Natural killer cell (primary cell): ENCODE measurements around the gene ACTN3. TPM values are rescaled to one million over a fixed set of nuclear protein-coding genes. Genes with fewer than 3 reads are reported as not detected.

Experiments used
- ATAC-seq, 3 donors: fragments of 150-1000 bp in 2 of 3; fragments of 200-7000 bp in 1 of 3; cut with Tn5 transposase; 1 replicate in 1 of 3; 2 replicates in 2 of 3; pipeline ENCODE4 v1.10.0; 2021; ENCODE audit warnings: mild to moderate bottlenecking in 2 of 3, moderate library complexity in 2 of 3
- DNase-seq, 2 donors: peaks; one replicate each; pipeline versions ENCODE4 v3.0.0 to v3.0.0-alpha.2; 2013 to 2021; ENCODE audit warnings: mixed read lengths in 1 of 2
- H3K27ac ChIP-seq: one replicate; pipeline ENCODE4 v1.5.1; 2013; ENCODE audit warnings: mild to moderate bottlenecking, low read length
- H3K27me3 ChIP-seq: one replicate; pipeline ENCODE4 v1.6.1; 2013; ENCODE audit warnings: low read length; ENCODE audit not compliant: control insufficient read depth, insufficient read depth
- H3K36me3 ChIP-seq: one replicate; pipeline ENCODE4 v1.6.1; 2013; ENCODE audit warnings: low read length; ENCODE audit not compliant: control insufficient read depth, insufficient read depth
- H3K4me1 ChIP-seq: one replicate; pipeline ENCODE4 v1.6.1; 2013; ENCODE audit warnings: low read length; ENCODE audit not compliant: control insufficient read depth, insufficient read depth
- H3K4me3 ChIP-seq: one replicate; pipeline ENCODE4 v1.5.1; 2013; ENCODE audit warnings: low read length
- H3K9me3 ChIP-seq: one replicate; pipeline ENCODE4 v1.6.1; 2013; ENCODE audit warnings: low read length; ENCODE audit not compliant: control insufficient read depth, insufficient read depth
- H3K27ac Mint-ChIP-seq, 2 donors: one replicate each; pipeline ENCODE4 v1.8.0; 2022; ENCODE audit warnings: mild to moderate bottlenecking in 2 of 2, mixed read lengths in 2 of 2, moderate library complexity in 1 of 2
- H3K27me3 Mint-ChIP-seq, 2 donors: one replicate each; pipeline ENCODE4 v1.8.0; 2022; ENCODE audit warnings: low read depth in 2 of 2, mixed read lengths in 2 of 2
- H3K36me3 Mint-ChIP-seq: one replicate; pipeline ENCODE4 v1.8.0; 2022; ENCODE audit warnings: mixed read lengths
- H3K4me1 Mint-ChIP-seq, 2 donors: one replicate each; pipeline ENCODE4 v1.8.0; 2022; ENCODE audit warnings: mixed read lengths in 2 of 2
- H3K4me3 Mint-ChIP-seq: one replicate; pipeline ENCODE4 v1.8.0; 2022; ENCODE audit warnings: mild to moderate bottlenecking, moderate library complexity, mixed read lengths
- H3K9me3 Mint-ChIP-seq, 2 donors: one replicate each; pipeline ENCODE4 v1.8.0; 2022; ENCODE audit warnings: mixed read lengths in 2 of 2
- WGBS: methylation state at CpG from one replicate; pipeline ENCODE4 v1.1.7; 2013; ENCODE audit warnings: missing lambda C conversion rate; ENCODE audit not compliant: insufficient coverage; 5-methylcytosine and 5-hydroxymethylcytosine counted together
- intact Hi-C: fragments of 100-400 bp; cut with micrococcal nuclease; formaldehyde crosslinking; loops from one replicate; pipeline ENCODE4 v1.14.2; 2022
- total RNA-seq, 4 donors: library from RNA; stranded (reverse); fragments of 120-200 nt in 1 of 4; gene quantifications; one replicate each; pipeline versions ENCODE4 v1.2.3 to v1.2.4, GENCODE V29; 2013 to 2022
- TF ChIP-seq, protein P1 (sequence below): fragments of 200-600 bp; IDR thresholded peaks from one replicate; pipeline ENCODE4 v1.8.0; 2022; ENCODE audit warnings: antibody characterized with exemption

ACTN3 gene
- total RNA-seq, 3 donors from 2014 or later (not counting 1 experiment from before 2014, with no cell fraction given): 0.33 to 1.00 (median 0.50) TPM

DNA sequence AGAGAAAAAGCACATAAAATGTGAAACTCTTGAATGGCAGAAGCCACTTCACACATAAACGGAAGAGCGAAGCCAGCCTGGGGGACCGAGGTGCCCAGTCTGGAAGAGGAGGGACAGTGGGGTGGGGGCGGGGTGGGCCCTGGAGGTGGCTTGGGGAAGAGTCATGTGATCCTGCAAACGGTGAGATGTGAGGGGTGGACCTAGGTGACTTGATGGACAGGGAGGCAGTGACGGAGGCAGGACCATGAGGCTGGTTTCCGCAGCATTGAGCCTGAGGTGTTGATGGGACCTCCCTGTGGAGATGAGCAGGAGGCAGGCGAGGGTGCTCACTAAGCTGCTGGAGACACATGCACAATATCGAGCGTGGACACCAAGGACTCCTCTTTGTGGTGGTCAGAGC lies 17.6 kb upstream of the ACTN3 start:
- DNase-seq (no peak), ATAC-seq (no peak)
- Mint-ChIP-seq H3K36me3 (no peaks in the 10 kb centered on the region), H3K9me3 (no peaks in the 10 kb centered on the region), H3K4me1 (peaks cover 0 to 14% of the 10 kb centered on the region in 2 donors), H3K4me3 (no peak overlapping the region), H3K27ac (no peak overlapping the region), H3K27me3 (no peaks in the 10 kb centered on the region)
- H3K4me3 ChIP-seq: no peak overlapping the region
- TF ChIP-seq, protein P1, sequence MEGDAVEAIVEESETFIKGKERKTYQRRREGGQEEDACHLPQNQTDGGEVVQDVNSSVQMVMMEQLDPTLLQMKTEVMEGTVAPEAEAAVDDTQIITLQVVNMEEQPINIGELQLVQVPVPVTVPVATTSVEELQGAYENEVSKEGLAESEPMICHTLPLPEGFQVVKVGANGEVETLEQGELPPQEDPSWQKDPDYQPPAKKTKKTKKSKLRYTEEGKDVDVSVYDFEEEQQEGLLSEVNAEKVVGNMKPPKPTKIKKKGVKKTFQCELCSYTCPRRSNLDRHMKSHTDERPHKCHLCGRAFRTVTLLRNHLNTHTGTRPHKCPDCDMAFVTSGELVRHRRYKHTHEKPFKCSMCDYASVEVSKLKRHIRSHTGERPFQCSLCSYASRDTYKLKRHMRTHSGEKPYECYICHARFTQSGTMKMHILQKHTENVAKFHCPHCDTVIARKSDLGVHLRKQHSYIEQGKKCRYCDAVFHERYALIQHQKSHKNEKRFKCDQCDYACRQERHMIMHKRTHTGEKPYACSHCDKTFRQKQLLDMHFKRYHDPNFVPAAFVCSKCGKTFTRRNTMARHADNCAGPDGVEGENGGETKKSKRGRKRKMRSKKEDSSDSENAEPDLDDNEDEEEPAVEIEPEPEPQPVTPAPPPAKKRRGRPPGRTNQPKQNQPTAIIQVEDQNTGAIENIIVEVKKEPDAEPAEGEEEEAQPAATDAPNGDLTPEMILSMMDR: no peak
- H3K36me3 ChIP-seq: peaks cover 15% of the 10 kb centered on the region
- no peaks in the 10 kb centered on the region for H3K4me1 ChIP-seq
- intact Hi-C loops: no loop called here
- 91% methylated on average over 10 of the region's 10 CpGs for WGBS
- no peaks in the 10 kb centered on the region for H3K27me3 ChIP-seq
- H3K27ac ChIP-seq: no peak overlapping the region
- no peaks in the 10 kb centered on the region for H3K9me3 ChIP-seq

DNA sequence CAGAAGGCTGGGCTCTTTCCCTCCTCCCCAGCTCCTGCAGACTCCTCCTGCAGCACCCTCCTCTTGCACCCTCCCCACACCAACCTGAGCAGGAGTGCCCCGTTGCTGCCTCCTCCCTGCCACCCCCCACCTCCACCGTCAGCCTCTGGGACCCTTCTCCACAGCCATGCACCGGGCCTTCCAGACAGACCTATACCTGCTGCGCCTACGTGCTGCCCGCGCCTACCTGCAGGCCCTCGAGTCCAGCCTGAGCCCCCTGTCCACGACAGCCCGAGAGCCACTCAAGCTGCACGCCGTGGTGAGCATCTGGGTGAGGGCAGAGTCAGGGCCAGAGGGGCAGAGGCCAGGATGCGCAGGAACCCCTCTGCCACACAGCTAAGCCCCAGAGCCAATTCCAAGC lies 17.0 kb upstream of the ACTN3 start:
- Mint-ChIP-seq H3K4me3 (no peak overlapping the region), H3K27ac (no peak overlapping the region), H3K27me3 (no peaks in the 10 kb centered on the region), H3K9me3 (no peaks in the 10 kb centered on the region), H3K36me3 (no peaks in the 10 kb centered on the region), H3K4me1 (peaks cover 0 to 14% of the 10 kb centered on the region in 2 donors)
- Histone ChIP-seq H3K4me3 (no peak overlapping the region), H3K27ac (no peak overlapping the region), H3K36me3 (peaks cover 15% of the 10 kb centered on the region), H3K4me1 (no peaks in the 10 kb centered on the region), H3K27me3 (no peaks in the 10 kb centered on the region), H3K9me3 (no peaks in the 10 kb centered on the region)
- ATAC-seq: no peak
- TF ChIP-seq, protein P1: no peak
- DNase-seq: no peak
- intact Hi-C loops: no loop called here
- WGBS: 93% methylated on average over 13 of the region's 13 CpGs

DNA sequence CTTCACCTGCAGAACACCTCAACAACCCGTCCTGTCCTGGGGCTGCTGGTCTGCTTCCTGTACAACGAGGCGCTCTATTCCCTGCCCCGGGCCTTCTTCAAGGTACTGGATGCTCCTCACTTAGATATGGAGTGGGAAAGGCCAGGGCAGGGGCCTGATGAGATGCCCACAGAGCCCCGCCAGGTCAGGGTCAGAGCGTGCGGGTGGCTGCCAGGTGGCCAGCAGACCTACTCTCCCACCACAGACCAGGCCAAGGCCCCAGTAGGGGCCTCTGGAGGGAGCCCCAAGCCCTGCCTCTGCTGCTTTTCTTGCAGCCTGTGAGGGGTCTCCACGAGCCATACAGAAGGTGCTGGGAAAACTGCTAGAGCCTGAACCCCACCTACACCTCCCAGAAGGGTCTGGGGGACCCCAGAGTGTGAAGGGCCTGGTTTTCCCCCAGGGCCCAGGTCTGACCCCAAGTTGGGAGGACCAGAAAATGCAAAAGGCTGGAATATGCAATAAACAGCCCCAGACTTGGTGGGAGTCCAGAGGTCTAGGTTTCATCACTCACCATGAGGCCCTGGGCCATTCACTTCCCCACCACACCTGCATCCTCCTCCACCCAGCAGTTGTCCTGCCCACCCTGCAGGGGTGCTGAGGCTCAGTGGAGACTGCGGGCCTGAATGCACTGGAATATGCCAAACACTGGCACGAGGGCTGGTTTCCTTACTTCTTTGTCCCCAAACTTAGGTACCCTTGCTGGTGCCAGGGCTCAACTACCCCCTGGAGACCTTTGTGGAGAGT lies 15.6 kb upstream of the ACTN3 start:
- WGBS: 94% methylated on average over 10 of the region's 10 CpGs
- H3K9me3 ChIP-seq: no peaks in the 10 kb centered on the region
- no peaks in the 10 kb centered on the region for H3K27me3 Mint-ChIP-seq
- no peaks in the 10 kb centered on the region for H3K4me1 ChIP-seq
- ATAC-seq (no peak), DNase-seq (no peak)
- H3K27ac Mint-ChIP-seq: no peak overlapping the region
- peaks cover 4 to 14% of the 10 kb centered on the region in 2 donors for H3K4me1 Mint-ChIP-seq
- no peaks in the 10 kb centered on the region for H3K9me3 Mint-ChIP-seq
- intact Hi-C loops: no loop called here
- H3K36me3 Mint-ChIP-seq: peaks cover 9% of the 10 kb centered on the region
- no peak overlapping the region for H3K4me3 Mint-ChIP-seq
- H3K27ac ChIP-seq: no peak overlapping the region
- TF ChIP-seq, protein P1: no peak
- no peaks in the 10 kb centered on the region for H3K27me3 ChIP-seq
- H3K36me3 ChIP-seq: peaks cover 11% of the 10 kb centered on the region
- H3K4me3 ChIP-seq: no peak overlapping the region

DNA sequence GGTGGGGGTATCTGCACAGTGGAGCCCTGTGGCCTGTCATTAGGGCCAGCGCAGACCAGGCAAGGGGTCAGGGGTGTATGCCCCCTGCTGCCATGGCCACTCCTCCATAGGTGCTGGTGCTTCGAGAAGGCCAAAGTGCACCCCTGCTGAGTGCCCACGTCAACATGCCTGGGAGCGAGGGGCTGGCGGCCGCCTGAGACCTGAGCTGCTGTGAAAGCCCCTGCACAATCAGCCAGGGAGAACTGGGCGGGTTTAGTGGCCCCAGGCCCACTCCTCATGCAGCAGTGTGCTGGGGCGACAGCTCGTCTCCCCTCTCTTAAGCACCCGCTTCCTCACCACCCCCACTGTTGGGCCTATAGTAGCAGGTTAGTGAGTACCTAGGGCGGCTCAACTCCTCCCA lies 14.9 kb upstream of the ACTN3 start:
- H3K27me3 ChIP-seq: no peaks in the 10 kb centered on the region
- TF ChIP-seq, protein P1: no peak

More for the DNA sequence above, 14.9 kb upstream of the ACTN3 start:
- no peaks in the 10 kb centered on the region for H3K27me3 Mint-ChIP-seq
- Histone ChIP-seq H3K4me1 (no peaks in the 10 kb centered on the region), H3K27ac (no peak overlapping the region), H3K9me3 (no peaks in the 10 kb centered on the region), H3K4me3 (no peak overlapping the region), H3K36me3 (peaks cover 6% of the 10 kb centered on the region)
- no peak overlapping the region for H3K4me3 Mint-ChIP-seq
- DNase-seq: no peak
- peaks cover 9% of the 10 kb centered on the region for H3K36me3 Mint-ChIP-seq
- H3K27ac Mint-ChIP-seq: no peak overlapping the region
- no peak for ATAC-seq
- WGBS: 95% methylated on average over 11 of the region's 11 CpGs
- H3K9me3 Mint-ChIP-seq: no peaks in the 10 kb centered on the region
- intact Hi-C loops: no loop called here
- H3K4me1 Mint-ChIP-seq: peaks cover 4 to 14% of the 10 kb centered on the region in 2 donors
